Fibroblast of skin of back (primary cell): ENCODE results near the gene ZSWIM1.

Experiments
- DNase-seq: peaks from one replicate; pipeline ENCODE4 v3.0.0-alpha.2; 2013

ZSWIM1 gene

DNA sequence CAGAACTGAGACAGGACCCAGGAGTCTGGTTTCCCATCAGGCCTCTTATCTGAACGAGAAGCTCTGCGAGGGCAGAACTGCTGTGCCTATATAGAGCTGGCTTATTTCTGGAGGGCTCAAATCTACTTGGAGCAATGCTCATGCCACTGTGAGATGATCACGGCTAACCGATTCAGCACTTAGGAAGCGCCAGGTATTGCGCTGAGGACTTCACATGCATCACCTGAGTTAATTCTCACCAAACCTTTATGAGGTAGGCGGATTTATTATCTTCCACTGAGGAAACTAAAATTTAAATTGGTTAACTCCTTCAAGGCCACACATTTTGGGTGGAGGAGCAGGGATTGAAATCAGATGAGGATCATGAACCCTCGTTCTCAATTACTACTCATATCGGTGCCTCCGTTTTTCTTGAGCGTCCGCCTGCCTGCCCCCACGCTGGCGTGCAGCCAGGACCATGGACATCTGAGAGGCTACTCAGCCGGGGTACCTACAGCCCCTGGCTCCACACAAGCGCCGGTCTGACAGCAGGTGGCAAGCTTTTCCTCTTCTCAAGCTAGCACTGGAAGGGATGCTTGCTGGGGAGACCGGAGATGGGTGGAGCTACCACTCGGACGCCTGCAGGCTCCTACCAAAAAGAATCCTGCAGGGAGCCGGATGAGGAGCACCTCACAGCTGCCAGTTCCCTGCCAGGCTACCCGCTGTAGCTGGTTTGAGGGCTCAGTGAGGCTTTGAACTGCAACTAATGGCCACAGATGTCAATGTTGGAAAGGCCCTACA, 52.4 kb downstream of the ZSWIM1 start:
- peak; percentile 72 for DNase-seq

DNA sequence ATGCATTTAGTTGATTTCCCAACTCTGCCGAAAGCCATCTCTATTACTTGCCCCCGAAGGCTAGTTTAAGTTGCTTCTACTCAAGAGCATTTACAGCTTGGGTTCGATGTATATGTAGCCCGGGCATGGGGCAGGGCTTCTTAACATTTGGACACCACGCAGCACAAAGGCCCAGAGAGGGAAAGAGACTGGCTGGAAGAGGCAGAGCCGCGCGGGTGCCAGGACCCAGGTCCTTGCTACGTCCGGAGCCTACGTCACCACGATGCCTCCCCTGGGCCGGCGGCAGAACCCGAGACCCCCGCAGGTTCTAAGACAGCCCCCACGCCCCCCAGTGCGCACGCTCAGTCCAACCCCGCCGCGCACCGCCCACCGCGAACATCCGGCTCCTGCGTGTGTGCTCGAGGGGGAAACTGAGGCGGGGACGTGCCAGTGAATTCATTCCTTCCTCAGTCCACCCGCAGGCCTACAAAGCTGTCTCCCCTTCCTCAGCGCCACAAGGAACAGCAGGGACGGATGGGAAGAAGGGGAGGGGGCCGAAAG, 53.1 kb downstream of the ZSWIM1 start:
- DNase-seq = peak; percentile 43
